Smooth muscle cell of the umbilical artery (primary cell): ENCODE measurements around the gene PRAMEF33. TPM values are rescaled to one million over a fixed set of nuclear protein-coding genes. Genes with fewer than 3 reads are reported as not detected.

Experiments used
- total RNA-seq: library from RNA; depleted of rRNA; stranded (reverse); fragments of >200 nt; gene quantifications from 2 replicates; pipeline ENCODE4 v1.2.3, GENCODE V29; 2014

Gene PRAMEF33, protein sequence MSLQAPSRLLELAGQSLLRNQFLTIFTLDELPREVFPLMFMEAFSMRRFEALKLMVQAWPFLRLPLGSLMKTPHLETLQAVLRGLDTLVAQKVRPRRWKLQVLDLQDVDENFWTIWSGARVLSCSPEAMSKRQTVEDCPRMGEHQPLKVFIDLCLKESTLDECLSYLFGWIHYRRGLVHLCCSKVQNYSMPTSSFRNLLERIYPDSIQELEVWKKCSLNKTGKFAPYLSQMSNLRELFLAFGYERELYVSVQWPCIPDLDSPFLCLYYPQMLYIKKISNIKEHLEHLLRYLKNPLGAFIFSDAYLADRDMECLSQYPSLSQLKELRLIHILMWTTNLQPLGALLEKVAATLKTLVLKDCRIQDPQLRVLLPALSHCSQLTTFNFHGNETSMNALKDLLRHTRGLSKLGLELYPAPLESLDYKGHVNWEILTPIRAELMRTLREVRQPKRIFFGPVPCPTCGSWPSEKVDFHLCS
- total RNA-seq: not detected in 2 replicates

DNA sequence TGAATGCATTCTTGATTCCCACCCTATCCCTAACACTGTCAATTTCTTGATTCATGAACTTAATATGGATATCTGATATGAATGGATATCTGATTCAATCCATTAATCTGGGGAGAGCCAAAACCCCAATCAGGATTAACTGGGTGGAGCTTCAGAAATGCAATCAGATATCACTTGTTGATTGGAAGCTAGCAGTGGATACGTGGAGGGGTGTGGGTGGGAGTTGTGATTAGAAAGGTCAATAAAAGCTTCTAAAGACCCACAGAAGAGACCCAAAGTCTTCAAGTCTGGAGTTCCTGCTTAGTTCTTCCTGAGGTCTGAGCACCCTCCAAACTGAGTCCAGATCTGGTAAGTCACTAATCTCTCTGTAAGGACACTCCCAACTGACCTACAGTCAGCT is at the start of gene PRAMEF33:
TSS of gene PRAMEF33 (plus strand) at position 301 of the 400 bp plus-strand sequence. CDS start 2,416 bp downstream, outside the sequence.

GRCh38 chr1:13253898-13254297 is 49.4 kb upstream of the PRAMEF33 start, which contains the start of gene PRAMEF5:
Gene PRAMEF5, plus strand, starts transcription at chr1:13254198. Its CDS starts 5,071 bp downstream, at chr1:13259269.

GRCh38 chr1:13285037-13285436 is 18.3 kb upstream of the PRAMEF33 start, which contains the start of gene PRAMEF8:
Gene PRAMEF8, minus strand, starts transcription at chr1:13285137. Its CDS starts 1,046 bp downstream, at chr1:13284091.

DNA sequence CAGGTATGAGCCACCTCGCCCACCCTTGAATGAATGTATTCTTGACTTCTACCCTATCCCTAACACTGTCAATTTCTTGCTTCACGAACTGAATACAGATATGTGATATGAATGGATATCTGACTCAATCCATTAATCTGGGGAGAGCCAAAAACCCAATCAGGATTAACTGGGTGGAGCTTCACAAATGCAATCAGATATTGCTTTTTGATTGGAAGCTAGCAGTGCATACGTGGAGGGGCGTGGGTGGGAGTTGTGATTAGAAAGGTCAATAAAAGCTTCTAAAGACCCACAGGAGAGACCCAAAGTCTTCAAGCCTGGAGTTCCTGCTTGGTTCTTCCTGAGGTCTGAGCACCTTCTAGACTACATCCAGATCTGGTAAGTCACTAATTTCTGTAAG is 11.9 kb downstream of the PRAMEF33 start, which contains the start of gene PRAMEF15:
TSS of gene PRAMEF15 (plus strand) at position 301 of the 400 bp plus-strand sequence. CDS start 2,827 bp downstream, outside the sequence.

DNA sequence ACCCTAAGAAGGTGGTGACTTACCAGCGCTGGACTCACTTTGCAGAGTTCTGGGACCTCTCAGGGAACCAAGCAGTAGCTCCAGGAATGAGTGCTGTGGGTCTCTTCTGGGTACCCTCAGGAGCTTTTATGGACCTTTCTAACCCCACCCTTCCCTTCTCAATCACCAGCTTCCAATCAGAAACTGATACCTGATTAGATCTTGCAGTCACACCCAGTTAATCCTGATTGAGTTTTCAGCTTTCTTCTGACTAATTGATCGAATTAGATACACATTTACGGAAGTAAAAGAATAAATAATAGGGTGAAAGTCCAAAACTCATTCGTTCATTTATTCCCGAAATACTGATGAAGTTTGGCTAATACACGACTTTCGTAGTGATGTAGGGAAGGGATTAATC is 43.7 kb downstream of the PRAMEF33 start, which contains the start of gene PRAMEF14:
TSS of gene PRAMEF14 (minus strand) at position 101 of the 400 bp plus-strand sequence. CDS start 1,820 bp downstream, outside the sequence.

Other genes with a start within 250 kb of the PRAMEF33 start
- not detected in 2 replicates for gene PRAMEF27, start 247.0 kb upstream of the PRAMEF33 start, total RNA-seq
- gene HNRNPCL3, start 242.8 kb upstream of the PRAMEF33 start, total RNA-seq: not detected in 2 replicates
- not detected in 2 replicates for gene PRAMEF25, start 232.8 kb upstream of the PRAMEF33 start, total RNA-seq
- not detected in 2 replicates for gene HNRNPCL2, start 186.7 kb upstream of the PRAMEF33 start, total RNA-seq
- gene PRAMEF26, start 147.5 kb upstream of the PRAMEF33 start, total RNA-seq: not detected in 2 replicates
- gene HNRNPCL4, start 137.9 kb upstream of the PRAMEF33 start, total RNA-seq: not detected in 2 replicates
- not detected in 2 replicates for gene PRAMEF9, start 131.7 kb upstream of the PRAMEF33 start, total RNA-seq
- gene PRAMEF13, start 102.1 kb upstream of the PRAMEF33 start, total RNA-seq: not detected in 2 replicates
- not detected in 2 replicates for gene PRAMEF18, start 77.4 kb upstream of the PRAMEF33 start, total RNA-seq
- gene PRAMEF5, start 49.3 kb upstream of the PRAMEF33 start, total RNA-seq: not detected in 2 replicates
- gene PRAMEF8, start 18.4 kb upstream of the PRAMEF33 start, total RNA-seq: not detected in 2 replicates
- not detected in 2 replicates for gene PRAMEF15, start 12.0 kb downstream of the PRAMEF33 start, total RNA-seq
- gene PRAMEF14, start 43.6 kb downstream of the PRAMEF33 start, total RNA-seq: not detected in 2 replicates
- gene PRAMEF19, start 68.4 kb downstream of the PRAMEF33 start, total RNA-seq: not detected in 2 replicates
- gene PRAMEF17, start 86.1 kb downstream of the PRAMEF33 start, total RNA-seq: not detected in 2 replicates
- gene PRAMEF20, start 106.9 kb downstream of the PRAMEF33 start, total RNA-seq: not detected in 2 replicates
- not detected in 2 replicates for gene LRRC38, start 210.5 kb downstream of the PRAMEF33 start, total RNA-seq